ENCODE results near the gene SRP9.

DNA sequence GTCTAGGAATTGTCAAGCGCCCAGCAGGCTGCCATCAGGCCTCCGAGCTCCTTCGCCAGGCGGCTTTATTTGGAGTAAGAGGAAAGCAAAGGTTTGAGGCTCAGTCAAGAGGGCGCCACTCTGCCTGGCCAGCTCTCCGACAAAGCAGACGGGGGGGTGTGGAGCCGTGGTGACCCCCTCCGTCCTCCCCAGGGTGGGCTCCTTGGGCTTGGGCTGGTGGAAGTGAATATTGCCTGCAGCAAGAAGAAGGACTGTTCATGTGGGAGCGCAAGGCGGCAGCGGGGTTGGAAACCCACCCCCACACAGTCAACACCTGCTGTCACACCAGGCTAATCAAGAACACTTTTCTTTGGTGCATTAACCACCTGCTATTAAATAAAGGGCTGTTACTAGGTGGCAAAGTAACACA is 46.9 kb downstream of the SRP9 start:
- no peak for TF ChIP-seq POLR2A (IDR thresholded peaks at IDR 0.05)
- TF ChIP-seq, protein P1, sequence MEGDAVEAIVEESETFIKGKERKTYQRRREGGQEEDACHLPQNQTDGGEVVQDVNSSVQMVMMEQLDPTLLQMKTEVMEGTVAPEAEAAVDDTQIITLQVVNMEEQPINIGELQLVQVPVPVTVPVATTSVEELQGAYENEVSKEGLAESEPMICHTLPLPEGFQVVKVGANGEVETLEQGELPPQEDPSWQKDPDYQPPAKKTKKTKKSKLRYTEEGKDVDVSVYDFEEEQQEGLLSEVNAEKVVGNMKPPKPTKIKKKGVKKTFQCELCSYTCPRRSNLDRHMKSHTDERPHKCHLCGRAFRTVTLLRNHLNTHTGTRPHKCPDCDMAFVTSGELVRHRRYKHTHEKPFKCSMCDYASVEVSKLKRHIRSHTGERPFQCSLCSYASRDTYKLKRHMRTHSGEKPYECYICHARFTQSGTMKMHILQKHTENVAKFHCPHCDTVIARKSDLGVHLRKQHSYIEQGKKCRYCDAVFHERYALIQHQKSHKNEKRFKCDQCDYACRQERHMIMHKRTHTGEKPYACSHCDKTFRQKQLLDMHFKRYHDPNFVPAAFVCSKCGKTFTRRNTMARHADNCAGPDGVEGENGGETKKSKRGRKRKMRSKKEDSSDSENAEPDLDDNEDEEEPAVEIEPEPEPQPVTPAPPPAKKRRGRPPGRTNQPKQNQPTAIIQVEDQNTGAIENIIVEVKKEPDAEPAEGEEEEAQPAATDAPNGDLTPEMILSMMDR (IDR thresholded peaks at IDR 0.05) = no peak
